Measurements from ENCODE around the gene RFC1.

- TF ChIP-seq CTCF (IDR thresholded peaks at IDR 0.05) (no peak), POLR2A (IDR thresholded peaks at IDR 0.05) (no peak)
Measured at GRCh38 chr4:39390603-39391002, 24.4 kb upstream of the RFC1 start.
